Stimulated activated CD8-positive, alpha-beta memory T cell treated with anti-CD3 and anti-CD28 coated beads, Interleukin-7, amount 100 ng/mL, for 4 hours (primary cell): ENCODE data around the gene GEMIN4.
A peak's percentile ranks its signal among the peaks of the same experiment; 100 is the strongest.

Source experiments
- DNase-seq, 2 donors: peaks; one replicate each; pipeline ENCODE4 v3.0.0-alpha.2; 2020; ENCODE audit warnings: low read depth in 2 of 2

GEMIN4 gene

GRCh38 chr17:742147-742793 is 9.8 kb downstream of the GEMIN4 start:
- DNase-seq, result no peak

- no peak for DNase-seq
Observed at GRCh38 chr17:740240-741017, 11.6 kb downstream of the GEMIN4 start.

GRCh38 chr17:737561-738113 is 14.4 kb downstream of the GEMIN4 start:
- DNase-seq, result no peak

- DNase-seq, result no peak
Observed at GRCh38 chr17:733743-734142, 18.3 kb downstream of the GEMIN4 start.

- peak in 1 of 2 donors; percentile 31 for DNase-seq
Observed at GRCh38 chr17:732902-733720, 19.0 kb downstream of the GEMIN4 start.

GRCh38 chr17:732067-732901 is 19.8 kb downstream of the GEMIN4 start, which contains the start of gene TLCD3A:
TSS of gene TLCD3A (plus strand) at chr17:732596. CDS start at chr17:732648, 52 bp downstream.
- peak in 1 of 2 donors; percentile 54 for DNase-seq

GRCh38 chr17:731644-732066 is 20.4 kb downstream of the GEMIN4 start:
- DNase-seq, result no peak

GRCh38 chr17:728911-729310 is 23.2 kb downstream of the GEMIN4 start:
- no peak for DNase-seq

GRCh38 chr17:726271-726919 is 25.7 kb downstream of the GEMIN4 start:
- no peak for DNase-seq

- DNase-seq, result no peak
Observed at GRCh38 chr17:725746-726145, 26.3 kb downstream of the GEMIN4 start.

GRCh38 chr17:725084-725483 is 27.0 kb downstream of the GEMIN4 start:
- no peak for DNase-seq

- DNase-seq, result no peak
Observed at GRCh38 chr17:721540-721937, 30.5 kb downstream of the GEMIN4 start.

GRCh38 chr17:720706-721539 is 31.1 kb downstream of the GEMIN4 start:
- DNase-seq, result no peak

- DNase-seq, result no peak
Observed at GRCh38 chr17:718075-718474, 34.0 kb downstream of the GEMIN4 start.

GRCh38 chr17:708132-708531 is 43.9 kb downstream of the GEMIN4 start:
- no peak for DNase-seq

GRCh38 chr17:705863-706262 is 46.2 kb downstream of the GEMIN4 start:
- DNase-seq, result no peak

- DNase-seq, result no peak
Observed at GRCh38 chr17:705011-705410, 47.1 kb downstream of the GEMIN4 start.

- no peak for DNase-seq
Observed at GRCh38 chr17:704111-704864, 47.8 kb downstream of the GEMIN4 start.
